ENCODE measurements around the gene TESK1.

The TESK1 gene

DNA sequence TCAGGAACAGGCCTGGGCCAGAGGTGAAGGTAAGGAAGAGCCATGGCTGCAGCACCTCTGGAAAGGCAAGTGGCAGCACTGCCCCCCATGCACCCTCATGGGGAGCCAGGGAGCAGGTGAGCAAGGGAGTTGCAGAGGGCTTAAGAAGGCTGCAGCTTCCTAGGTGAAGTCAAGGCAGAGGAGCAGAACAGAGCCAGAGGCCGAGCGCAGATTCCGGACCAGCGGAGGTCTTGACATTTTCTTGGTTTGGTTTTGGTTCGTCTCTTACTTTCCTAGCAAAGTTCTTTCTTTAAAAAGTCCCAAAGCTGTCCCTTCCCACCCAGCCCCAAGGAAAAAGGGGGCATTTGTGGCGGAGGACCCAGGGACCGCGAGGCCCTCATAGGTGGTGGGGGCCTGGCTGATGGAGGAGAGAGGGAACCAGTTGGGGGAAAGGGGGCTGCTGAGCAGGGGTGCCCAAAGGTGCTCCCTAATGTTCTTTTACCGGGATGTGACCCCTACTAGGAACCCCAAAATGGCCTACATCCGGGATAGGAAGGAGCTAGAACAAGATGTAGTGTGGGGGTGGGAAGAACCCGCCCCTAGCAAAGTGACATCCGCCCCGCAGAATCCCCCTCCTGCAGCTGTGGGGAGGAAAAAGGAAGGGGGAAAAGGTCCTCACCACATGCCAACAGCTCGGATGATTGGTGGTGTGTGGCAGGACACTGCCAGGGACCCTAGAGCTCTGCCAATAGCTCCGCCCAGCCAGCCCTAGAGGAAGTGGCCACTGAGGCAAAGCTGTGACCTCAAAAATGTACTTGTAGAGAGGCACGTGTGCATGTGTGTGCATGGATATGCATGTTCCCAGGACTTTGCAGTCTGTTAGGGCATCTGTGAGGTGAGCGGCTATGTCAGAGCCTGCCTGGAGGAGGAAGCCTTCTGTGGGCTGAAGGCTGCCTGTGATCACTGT lies 14.1 kb downstream of the TESK1 start:
- DNase-seq (ENCODE audit: extremely low spot score) = no peak
- CTCF ChIA-PET = no interaction called here

DNA sequence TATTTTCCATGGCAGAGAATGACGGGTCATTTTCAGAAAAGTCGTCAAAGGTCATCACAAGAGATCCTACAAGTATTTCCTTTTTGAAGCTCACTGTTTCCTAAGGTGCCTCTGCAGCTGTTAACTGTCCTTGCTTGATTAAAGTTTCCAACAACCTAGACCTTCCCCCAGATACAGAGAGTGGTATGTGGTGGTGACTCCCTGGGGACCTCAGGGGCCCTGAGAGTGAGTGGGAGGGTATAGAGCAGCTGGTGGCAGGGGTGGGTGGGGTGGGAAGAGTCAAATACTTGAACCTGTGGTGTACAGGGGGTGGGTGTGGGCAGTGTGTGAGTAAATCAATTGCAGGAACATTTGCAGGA lies 14.7 kb downstream of the TESK1 start:
- ChIA-PET POLR2A (interaction anchor here (0.7 kb wide), 1 partner anchor 8 kb away, joined by 3 read pairs; no protein-coding TSS in a partner anchor), CTCF (no interaction called here)
- DNase-seq (ENCODE audit: extremely low spot score) = no peak
- TF ChIP-seq CTBP1 (IDR thresholded peaks at IDR 0.05; ENCODE audit: borderline replicate concordance) (no peak), TARDBP (IDR thresholded peaks at IDR 0.05) (no peak), SP1 (IDR thresholded peaks at IDR 0.05) (no peak), FOXM1 (IDR thresholded peaks at IDR 0.05; ENCODE audit: borderline replicate concordance) (no peak), ZNF384 (IDR thresholded peaks at IDR 0.05) (no peak), NFRKB (IDR thresholded peaks at IDR 0.05) (no peak), HDGF (IDR thresholded peaks at IDR 0.05; ENCODE audit: borderline replicate concordance) (no peak), LEF1 (IDR thresholded peaks at IDR 0.05; ENCODE audit: borderline replicate concordance) (no peak), FOXA1 (IDR thresholded peaks at IDR 0.05) (no peak)

More for the DNA sequence above, 14.1 kb downstream of the TESK1 start:
- POLR2A ChIA-PET = interaction anchor here (0.7 kb wide), 1 partner anchor 8 kb away, joined by 3 read pairs; no protein-coding TSS in a partner anchor
- TF ChIP-seq FOXM1 (IDR thresholded peaks at IDR 0.05; ENCODE audit: borderline replicate concordance) = no peak
- no peak for TF ChIP-seq BHLHE40 (IDR thresholded peaks at IDR 0.05; ENCODE audit: borderline replicate concordance)
- no peak for TF ChIP-seq SP1 (IDR thresholded peaks at IDR 0.05)
- no peak for TF ChIP-seq ELF4 (IDR thresholded peaks at IDR 0.05)
- no peak for TF ChIP-seq SUZ12 (IDR thresholded peaks at IDR 0.05)
- TF ChIP-seq ZNF384 (IDR thresholded peaks at IDR 0.05) = no peak
- TF ChIP-seq L3MBTL2 (conservative IDR thresholded peaks at IDR 0.05) = no peak
- no peak for TF ChIP-seq ARNT (IDR thresholded peaks at IDR 0.05)
- TF ChIP-seq, protein P1, sequence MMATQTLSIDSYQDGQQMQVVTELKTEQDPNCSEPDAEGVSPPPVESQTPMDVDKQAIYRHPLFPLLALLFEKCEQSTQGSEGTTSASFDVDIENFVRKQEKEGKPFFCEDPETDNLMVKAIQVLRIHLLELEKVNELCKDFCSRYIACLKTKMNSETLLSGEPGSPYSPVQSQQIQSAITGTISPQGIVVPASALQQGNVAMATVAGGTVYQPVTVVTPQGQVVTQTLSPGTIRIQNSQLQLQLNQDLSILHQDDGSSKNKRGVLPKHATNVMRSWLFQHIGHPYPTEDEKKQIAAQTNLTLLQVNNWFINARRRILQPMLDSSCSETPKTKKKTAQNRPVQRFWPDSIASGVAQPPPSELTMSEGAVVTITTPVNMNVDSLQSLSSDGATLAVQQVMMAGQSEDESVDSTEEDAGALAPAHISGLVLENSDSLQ (IDR thresholded peaks at IDR 0.05) = no peak
- TF ChIP-seq TARDBP (IDR thresholded peaks at IDR 0.05) = no peak
- TF ChIP-seq FOXA1 (IDR thresholded peaks at IDR 0.05) = no peak
- TF ChIP-seq HDGF (IDR thresholded peaks at IDR 0.05; ENCODE audit: borderline replicate concordance) = no peak
- TF ChIP-seq CTBP1 (IDR thresholded peaks at IDR 0.05; ENCODE audit: borderline replicate concordance) = no peak

DNA sequence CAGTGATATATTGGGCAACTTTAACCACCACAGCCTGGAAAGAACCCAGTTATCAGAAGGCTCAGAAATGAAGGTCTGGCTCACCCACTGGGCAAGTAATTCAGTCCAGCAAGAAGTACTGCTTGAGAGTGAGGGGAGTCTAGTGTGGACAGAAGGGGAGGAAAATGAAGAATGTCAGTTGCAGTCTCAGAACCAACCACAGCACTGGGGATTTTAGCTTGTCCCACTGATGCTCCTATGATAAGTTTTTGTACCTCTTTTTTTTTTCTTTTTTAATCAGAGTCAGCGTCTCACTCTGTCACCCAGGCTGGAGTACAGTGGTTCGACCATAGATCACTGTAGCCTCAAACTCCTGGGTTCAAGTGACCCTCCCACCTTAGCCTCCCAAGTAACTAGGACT lies 22.5 kb downstream of the TESK1 start:
- POLR2A ChIA-PET = no interaction called here
- CTCF ChIA-PET = no interaction called here
- TF ChIP-seq ARNT (IDR thresholded peaks at IDR 0.05) (no peak), BHLHE40 (IDR thresholded peaks at IDR 0.05; ENCODE audit: borderline replicate concordance) (no peak), HDGF (IDR thresholded peaks at IDR 0.05; ENCODE audit: borderline replicate concordance) (no peak), LEF1 (IDR thresholded peaks at IDR 0.05; ENCODE audit: borderline replicate concordance) (no peak), FOXK2 (IDR thresholded peaks at IDR 0.05) (no peak), CTBP1 (IDR thresholded peaks at IDR 0.05; ENCODE audit: borderline replicate concordance) (no peak), ELF4 (IDR thresholded peaks at IDR 0.05) (no peak), FOXM1 (IDR thresholded peaks at IDR 0.05; ENCODE audit: borderline replicate concordance) (no peak), SUZ12 (IDR thresholded peaks at IDR 0.05) (no peak), NFRKB (IDR thresholded peaks at IDR 0.05) (no peak), L3MBTL2 (conservative IDR thresholded peaks at IDR 0.05) (no peak), FOXA1 (IDR thresholded peaks at IDR 0.05) (no peak), ZNF384 (IDR thresholded peaks at IDR 0.05) (no peak), TARDBP (IDR thresholded peaks at IDR 0.05) (no peak), SP1 (IDR thresholded peaks at IDR 0.05) (no peak)
- TF ChIP-seq, protein P1 (IDR thresholded peaks at IDR 0.05) = no peak
- DNase-seq (ENCODE audit: extremely low spot score) = no peak

DNA sequence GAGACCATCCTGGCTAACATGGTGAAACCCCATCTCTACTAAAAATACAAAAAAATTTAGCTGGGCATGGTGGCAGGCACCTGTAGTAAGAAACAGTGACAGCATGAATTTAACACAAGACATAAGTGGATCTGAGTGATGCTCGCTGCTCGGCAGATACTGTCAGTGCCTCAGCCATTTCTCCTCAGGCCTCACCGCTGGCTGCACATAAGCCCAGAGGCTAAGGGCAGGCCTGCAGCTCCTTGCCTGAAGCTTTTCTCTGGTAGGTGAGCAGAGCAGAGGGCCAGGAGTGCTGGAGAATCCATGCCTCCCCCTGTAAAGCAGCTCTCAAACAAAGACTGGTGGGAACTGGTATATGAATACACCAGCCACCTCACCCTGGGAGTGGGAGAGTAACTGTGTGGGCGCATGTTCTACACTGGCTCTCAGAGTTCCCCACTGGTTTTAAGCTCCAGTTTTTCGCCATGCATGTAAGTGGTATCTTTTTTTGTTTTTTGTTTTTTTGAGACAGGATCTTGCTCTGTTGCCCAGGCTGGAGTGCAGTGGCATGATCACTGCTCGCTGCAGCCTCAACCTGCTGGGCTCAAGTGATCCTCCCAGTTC lies 23.4 kb downstream of the TESK1 start:
- ChIA-PET CTCF (interaction anchor here (1.0 kb wide), 1 partner anchor 17 kb away, joined by 4 read pairs; no protein-coding TSS in a partner anchor), POLR2A (interaction anchor here (1.2 kb wide), 1 partner anchor 18 kb away, joined by 3 read pairs; no protein-coding TSS in a partner anchor)

More for the DNA sequence above, 23.4 kb downstream of the TESK1 start:
- DNase-seq (ENCODE audit: extremely low spot score) = no peak
- TF ChIP-seq SP1 (IDR thresholded peaks at IDR 0.05) (no peak), FOXA1 (IDR thresholded peaks at IDR 0.05) (no peak), ARNT (IDR thresholded peaks at IDR 0.05) (no peak), HDGF (IDR thresholded peaks at IDR 0.05; ENCODE audit: borderline replicate concordance) (no peak), TARDBP (IDR thresholded peaks at IDR 0.05) (no peak), SUZ12 (IDR thresholded peaks at IDR 0.05) (no peak), FOXK2 (IDR thresholded peaks at IDR 0.05) (no peak), CTBP1 (IDR thresholded peaks at IDR 0.05; ENCODE audit: borderline replicate concordance) (no peak), NFRKB (IDR thresholded peaks at IDR 0.05) (no peak), ELF4 (IDR thresholded peaks at IDR 0.05) (no peak), ZNF384 (IDR thresholded peaks at IDR 0.05) (no peak), L3MBTL2 (conservative IDR thresholded peaks at IDR 0.05) (no peak), LEF1 (IDR thresholded peaks at IDR 0.05; ENCODE audit: borderline replicate concordance) (no peak), BHLHE40 (IDR thresholded peaks at IDR 0.05; ENCODE audit: borderline replicate concordance) (no peak), FOXM1 (IDR thresholded peaks at IDR 0.05; ENCODE audit: borderline replicate concordance) (no peak)
- TF ChIP-seq, protein P1 (IDR thresholded peaks at IDR 0.05) = no peak

All from HEK293T (cell line).